ENCODE measurements around the gene PLA2G4D.
A peak's percentile ranks its signal among the peaks of the same experiment; 100 is the strongest.

PLA2G4D gene

DNA sequence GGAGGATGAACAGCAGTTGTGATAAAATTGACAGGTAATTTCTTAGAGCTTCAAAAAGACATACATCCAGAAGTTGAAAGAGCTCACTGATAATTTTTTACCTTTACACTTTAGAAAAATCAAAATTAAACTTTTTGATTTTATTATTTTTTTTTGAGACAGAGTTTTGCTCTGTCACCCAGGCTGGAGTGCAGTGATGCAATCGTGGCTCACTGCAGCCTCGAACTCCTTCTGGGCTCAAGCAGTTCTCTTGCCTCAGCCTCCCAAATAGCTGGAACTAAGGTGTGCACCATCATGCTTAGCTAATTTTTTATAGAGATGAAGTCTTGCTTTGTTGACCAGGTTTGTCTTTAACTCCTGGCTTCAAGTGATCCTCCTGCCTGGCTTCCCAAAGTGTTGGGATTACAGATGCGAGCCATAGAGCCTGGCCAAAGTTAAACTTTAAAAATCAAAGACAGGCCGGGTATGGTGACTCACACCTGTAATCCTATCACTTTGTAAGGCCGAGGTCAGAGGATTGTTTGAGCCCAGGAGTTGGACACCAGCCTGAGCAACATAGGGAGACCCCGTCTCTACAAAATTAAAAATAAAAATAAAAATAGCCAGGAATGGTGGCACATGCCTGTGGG lies 40.4 kb upstream of the PLA2G4D start:
- CTCF ChIA-PET = interaction anchor here (1.0 to 4.8 kb wide), 11 partner anchors 8 to 145 kb away, joined by 3 to 27 read pairs (median 5); no protein-coding TSS in a partner anchor
- POLR2A ChIA-PET = no interaction called here
- no peak for DNase-seq (ENCODE audit: extremely low spot score)
- TF ChIP-seq, protein P1, sequence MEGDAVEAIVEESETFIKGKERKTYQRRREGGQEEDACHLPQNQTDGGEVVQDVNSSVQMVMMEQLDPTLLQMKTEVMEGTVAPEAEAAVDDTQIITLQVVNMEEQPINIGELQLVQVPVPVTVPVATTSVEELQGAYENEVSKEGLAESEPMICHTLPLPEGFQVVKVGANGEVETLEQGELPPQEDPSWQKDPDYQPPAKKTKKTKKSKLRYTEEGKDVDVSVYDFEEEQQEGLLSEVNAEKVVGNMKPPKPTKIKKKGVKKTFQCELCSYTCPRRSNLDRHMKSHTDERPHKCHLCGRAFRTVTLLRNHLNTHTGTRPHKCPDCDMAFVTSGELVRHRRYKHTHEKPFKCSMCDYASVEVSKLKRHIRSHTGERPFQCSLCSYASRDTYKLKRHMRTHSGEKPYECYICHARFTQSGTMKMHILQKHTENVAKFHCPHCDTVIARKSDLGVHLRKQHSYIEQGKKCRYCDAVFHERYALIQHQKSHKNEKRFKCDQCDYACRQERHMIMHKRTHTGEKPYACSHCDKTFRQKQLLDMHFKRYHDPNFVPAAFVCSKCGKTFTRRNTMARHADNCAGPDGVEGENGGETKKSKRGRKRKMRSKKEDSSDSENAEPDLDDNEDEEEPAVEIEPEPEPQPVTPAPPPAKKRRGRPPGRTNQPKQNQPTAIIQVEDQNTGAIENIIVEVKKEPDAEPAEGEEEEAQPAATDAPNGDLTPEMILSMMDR (IDR thresholded peaks at IDR 0.05; ENCODE audit: control extremely low read depth, extremely low read depth, low read depth, missing control alignments) = no peak

DNA sequence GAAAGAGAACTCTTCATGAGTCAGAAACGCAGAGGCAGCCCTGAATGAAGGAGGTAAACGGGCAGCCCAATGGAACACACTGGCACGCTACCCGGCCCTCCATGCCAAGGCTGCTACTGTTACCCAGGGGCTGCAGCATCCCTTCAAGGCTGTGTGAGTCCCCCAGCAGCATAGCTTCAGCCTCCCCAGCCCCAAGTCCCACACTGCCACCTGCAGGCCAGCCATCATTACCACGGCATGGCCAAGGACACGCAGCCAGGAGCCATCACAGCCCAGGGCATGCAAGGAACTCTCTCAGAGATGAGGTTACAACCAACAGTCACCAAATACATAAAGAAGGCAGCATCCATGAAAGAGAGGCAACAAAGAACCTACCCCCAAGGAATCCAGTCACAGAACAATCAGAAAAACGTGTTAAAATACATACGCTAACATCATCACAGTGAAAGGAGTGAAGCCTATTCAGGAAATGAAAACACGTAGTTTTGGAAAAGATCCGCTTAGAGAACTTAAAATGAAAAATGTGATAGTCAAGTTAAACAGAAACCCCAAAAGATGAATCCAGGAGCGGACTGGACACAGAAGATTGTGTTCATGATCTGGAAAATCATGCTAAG lies 39.6 kb upstream of the PLA2G4D start:
- peak; percentile 64 for DNase-seq (ENCODE audit: extremely low spot score)
- CTCF ChIA-PET = interaction anchor here (1.0 to 3.2 kb wide), 10 partner anchors 9 to 144 kb away, joined by 3 to 20 read pairs (median 4); no protein-coding TSS in a partner anchor

DNA sequence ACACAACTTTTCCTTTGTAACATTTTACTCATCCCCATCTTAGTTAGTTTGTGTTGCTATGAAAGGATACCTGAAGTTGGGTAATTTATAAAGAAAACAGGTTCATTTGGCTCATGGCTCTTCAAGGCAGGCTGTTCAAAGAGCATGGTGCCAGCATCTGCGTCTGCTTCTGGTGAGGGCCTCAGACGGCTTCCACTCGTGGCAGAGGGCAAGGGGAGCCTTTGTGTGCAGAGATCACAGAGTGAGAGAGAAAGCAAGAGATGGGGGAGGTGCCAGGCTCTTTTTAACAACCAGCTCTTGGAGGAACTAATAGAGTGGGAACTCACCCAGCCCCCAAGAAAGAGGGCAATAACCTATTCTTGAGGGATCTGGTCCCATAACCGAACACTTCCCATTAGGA lies 39.0 kb upstream of the PLA2G4D start:
- POLR2A ChIA-PET = interaction anchor here (0.6 kb wide), 1 partner anchor 202 kb away, joined by 3 read pairs; no protein-coding TSS in a partner anchor
- TF ChIP-seq, protein P1 (IDR thresholded peaks at IDR 0.05; ENCODE audit: control extremely low read depth, extremely low read depth, low read depth, missing control alignments) = no peak
- DNase-seq (ENCODE audit: extremely low spot score) = no peak
- CTCF ChIA-PET = interaction anchor here (1.0 to 3.2 kb wide), 6 partner anchors 12 to 144 kb away, joined by 3 to 20 read pairs (median 8); no protein-coding TSS in a partner anchor

More for the DNA sequence above, 39.6 kb upstream of the PLA2G4D start:
- POLR2A ChIA-PET = no interaction called here
- TF ChIP-seq, protein P1 (IDR thresholded peaks at IDR 0.05; ENCODE audit: control extremely low read depth, extremely low read depth, low read depth, missing control alignments) = peak; percentile 81

DNA sequence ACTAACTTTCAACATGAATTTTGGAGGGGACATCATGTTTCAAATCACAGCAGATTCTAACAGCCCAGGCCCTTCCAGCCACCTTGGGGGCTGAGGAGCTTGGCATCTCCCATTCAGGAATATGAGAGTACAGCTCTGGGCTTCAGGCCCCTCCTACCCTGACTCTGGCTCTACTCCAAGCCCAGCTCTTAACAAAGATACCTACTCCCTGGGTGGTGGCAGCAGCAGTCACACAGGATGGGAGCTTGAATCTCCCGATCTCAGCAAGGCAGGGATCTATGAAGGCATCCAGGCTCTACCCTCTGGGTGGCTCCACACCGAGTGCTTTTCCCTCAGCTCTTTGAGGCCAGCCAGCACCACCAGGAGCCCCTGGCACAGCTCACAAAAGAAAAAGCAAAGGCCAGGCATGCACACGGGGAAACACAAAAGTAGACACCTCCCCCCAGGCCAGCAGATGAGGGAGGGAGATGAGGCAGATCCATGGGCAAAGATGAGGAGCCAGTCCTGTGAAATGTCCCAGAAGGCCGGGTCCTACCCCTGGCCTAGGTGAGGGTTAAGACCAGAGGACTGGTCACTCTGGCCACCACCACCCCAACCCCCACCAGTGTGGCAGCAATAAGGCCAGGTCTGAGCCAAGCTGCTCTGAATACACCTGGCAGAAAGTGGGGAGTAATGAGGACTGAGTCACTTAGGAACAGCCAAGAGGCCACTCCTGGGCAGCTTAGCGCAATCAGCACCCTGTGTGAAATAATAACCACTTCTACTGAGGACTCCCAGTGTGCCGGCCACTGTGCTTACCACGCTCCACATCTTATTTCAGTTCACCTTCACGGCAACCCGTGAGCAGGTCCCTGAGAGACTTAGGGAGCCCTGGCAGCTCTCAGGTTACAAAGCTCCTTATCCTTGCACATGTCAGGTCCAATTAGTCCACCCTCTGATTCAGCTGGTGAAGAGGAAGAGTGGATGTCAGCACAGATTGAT lies 37.8 kb upstream of the PLA2G4D start:
- POLR2A ChIA-PET = interaction anchor here (0.6 kb wide), 1 partner anchor 104 kb away, joined by 3 read pairs; no protein-coding TSS in a partner anchor
- no peak for DNase-seq (ENCODE audit: extremely low spot score)
- TF ChIP-seq, protein P1 (IDR thresholded peaks at IDR 0.05; ENCODE audit: control extremely low read depth, extremely low read depth, low read depth, missing control alignments) = no peak
- CTCF ChIA-PET = interaction anchor here (0.9 to 2.9 kb wide), 3 partner anchors 14 to 48 kb away, joined by 3 to 17 read pairs (median 4); no protein-coding TSS in a partner anchor

DNA sequence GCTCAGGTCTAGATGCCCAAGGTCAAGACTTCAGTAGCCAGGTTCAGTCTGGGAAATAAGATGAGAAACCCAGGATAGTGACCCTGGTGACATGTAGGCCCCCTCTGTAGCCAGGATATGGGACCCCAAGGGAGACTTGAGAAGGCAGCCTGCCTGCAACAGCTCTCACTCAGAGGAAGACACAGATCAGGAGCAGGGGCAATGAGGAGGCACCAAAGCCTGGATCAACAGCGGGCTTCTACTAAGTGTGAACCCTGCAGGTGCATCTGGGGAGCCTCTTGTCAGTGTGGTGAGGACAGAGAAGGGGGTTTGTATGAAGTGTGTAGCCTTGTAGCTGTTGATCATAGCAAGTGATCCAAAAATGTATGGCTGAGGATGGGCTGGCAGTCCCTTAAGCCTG lies 36.6 kb upstream of the PLA2G4D start:
- TF ChIP-seq, protein P1 (IDR thresholded peaks at IDR 0.05; ENCODE audit: control extremely low read depth, extremely low read depth, low read depth, missing control alignments) = no peak
- no peak for DNase-seq (ENCODE audit: extremely low spot score)
- POLR2A ChIA-PET = no interaction called here
- CTCF ChIA-PET = interaction anchor here (0.9 to 2.9 kb wide), 7 partner anchors 8 to 142 kb away, joined by 3 to 17 read pairs (median 3); no protein-coding TSS in a partner anchor
